ENCODE results near the gene EPS8L3.
"Not testable (repeated sequence)": the region's sequence is repeated elsewhere in the genome, so short reads cannot be mapped to it uniquely, and the experiment has no call there.

EPS8L3 gene

DNA sequence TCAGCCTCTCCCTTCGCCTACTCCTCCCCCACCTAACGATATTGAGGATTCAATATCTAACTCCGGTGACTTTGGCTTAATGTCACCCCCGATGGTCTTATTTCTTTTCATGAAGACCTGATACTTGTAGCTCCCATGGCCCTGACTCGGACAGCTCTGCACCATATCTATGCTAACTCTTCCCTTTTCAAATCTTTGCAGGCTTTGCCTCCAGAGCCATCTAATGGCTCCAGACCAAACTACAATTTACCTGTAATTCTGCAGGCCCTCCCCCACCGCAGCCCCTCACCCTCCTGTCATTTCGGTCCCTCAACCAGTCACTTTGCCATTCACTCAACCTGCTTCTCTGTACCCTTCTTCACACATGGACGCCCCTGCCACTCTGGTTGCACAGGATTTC, 59.5 kb downstream of the EPS8L3 start:
- Histone ChIP-seq H3K27ac (no peak overlapping the region), H3K9me3 (ENCODE audit: low read depth, low read length) (no peaks in the 10 kb centered on the region), H3K4me3 (no peak overlapping the region), H3K36me3 (ENCODE audit: insufficient read depth, low read length) (no peaks in the 10 kb centered on the region), H3K9ac (ENCODE audit: insufficient read length) (no peak overlapping the region)
- no peak for TF ChIP-seq FOXP2 (optimal IDR thresholded peaks at IDR 0.05; ENCODE audit: control extremely low read depth, extremely low read length, insufficient read depth)
- TF ChIP-seq EZH2 (IDR thresholded peaks at IDR 0.05): no peak
- no peak for TF ChIP-seq POLR2AphosphoS5 (IDR thresholded peaks at IDR 0.05; ENCODE audit: borderline replicate concordance, low read depth, low read length)
- DNase-seq (ENCODE audit: low read depth, low spot score): no peak

DNA sequence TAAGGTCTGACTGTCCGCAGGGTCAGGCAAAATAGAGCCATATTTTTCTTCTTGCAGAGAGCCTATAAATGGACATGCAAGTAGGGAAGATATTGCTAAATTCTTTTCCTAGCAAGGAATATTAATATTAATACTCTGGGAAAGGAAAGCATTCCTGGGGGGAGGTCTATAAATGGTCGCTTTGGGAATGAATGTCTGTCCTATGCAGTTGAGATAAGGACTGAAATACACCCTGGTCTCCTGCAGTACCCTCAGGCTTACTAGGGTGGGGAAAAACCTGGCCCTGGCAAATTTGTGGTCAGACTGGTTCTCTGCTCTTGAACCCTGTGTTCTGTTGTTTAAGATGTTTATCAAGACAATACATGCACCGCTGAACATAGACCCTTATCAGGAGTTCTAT, 60.8 kb downstream of the EPS8L3 start:
- not testable (repeated sequence) for H3K9me3 ChIP-seq (ENCODE audit: low read depth, low read length); DNase-seq (ENCODE audit: low read depth, low spot score); H3K9ac ChIP-seq (ENCODE audit: insufficient read length); H3K27ac ChIP-seq; H3K4me3 ChIP-seq; H3K36me3 ChIP-seq (ENCODE audit: insufficient read depth, low read length)

Data from SK-N-MC (cell line).